H1 (cell line): Measurements from ENCODE around the gene ADCY3.

Source experiments
- BCL11A ChIP-seq, 2 experiments: IDR thresholded peaks; one replicate each; pipeline ENCODE4 v1.6.1; 2011; ENCODE audit warnings: low read depth in 2 of 2, low read length in 2 of 2, mild to moderate bottlenecking in 2 of 2
- CTBP2 ChIP-seq: IDR thresholded peaks from 2 replicates; pipeline ENCODE4 v1.7.0; 2011; ENCODE audit warnings: borderline replicate concordance, mild to moderate bottlenecking, moderate library complexity, mixed read lengths, low read length; ENCODE audit not compliant: insufficient read depth, insufficient read length
- EZH2 ChIP-seq: fragments of 200-600 bp; sonication (generic); IDR thresholded peaks from 2 replicates; pipeline ENCODE4 v1.7.1; 2012; ENCODE audit warnings: low read depth, mild to moderate bottlenecking, moderate library complexity, low read length, inconsistent platforms; ENCODE audit not compliant: severe bottlenecking
- POLR2A ChIP-seq, 2 experiments: IDR thresholded peaks; 1 replicate in 1 of 2; 2 replicates in 1 of 2; pipeline ENCODE4 v1.6.1; 2011; ENCODE audit warnings: low read depth in 2 of 2, low read length in 2 of 2, mild to moderate bottlenecking in 2 of 2; ENCODE audit errors: control extremely low read depth in 1 of 2
- RAD21 ChIP-seq, 2 experiments: IDR thresholded peaks in 1 of 2; conservative IDR thresholded peaks in 1 of 2; 2 replicates each; pipeline ENCODE4 v1.6.1; 2011; ENCODE audit warnings: low read depth in 2 of 2, low read length in 2 of 2, improper control_type of control experiment in 1 of 2, inconsistent platforms in 1 of 2, mild to moderate bottlenecking in 1 of 2, moderate library complexity in 1 of 2
- RFX5 ChIP-seq: IDR thresholded peaks from 2 replicates; pipeline ENCODE4 v1.6.1; 2011; ENCODE audit warnings: low read depth, low read length, improper control_type of control experiment, borderline replicate concordance
- RXRA ChIP-seq: IDR thresholded peaks from 2 replicates; pipeline ENCODE4 v1.6.1; 2011; ENCODE audit warnings: low read depth, mild to moderate bottlenecking, low read length, moderate library complexity; ENCODE audit not compliant: insufficient read depth
- SRF ChIP-seq: IDR thresholded peaks from 2 replicates; pipeline ENCODE4 v1.6.1; 2011; ENCODE audit warnings: mild to moderate bottlenecking, low read depth, low read length, moderate library complexity
- TF ChIP-seq, protein P1 (sequence below), 3 experiments: IDR thresholded peaks; 1 replicate in 2 of 3; 2 replicates in 1 of 3; pipeline versions ENCODE4 v1.5.1 to v1.6.1; 2011; ENCODE audit warnings: low read length in 3 of 3, mild to moderate bottlenecking in 3 of 3, inconsistent platforms in 2 of 3, low read depth in 1 of 3, moderate library complexity in 1 of 3; ENCODE audit not compliant: insufficient read depth in 1 of 3; ENCODE audit errors: control extremely low read depth in 1 of 3
- TF ChIP-seq, protein P2 (sequence below): IDR thresholded peaks from 2 replicates; pipeline ENCODE4 v1.6.1; 2011; ENCODE audit warnings: low read length, improper control_type of control experiment
- TF ChIP-seq, protein P3 (sequence below): IDR thresholded peaks from 2 replicates; pipeline ENCODE4 v1.6.1; 2012; ENCODE audit warnings: inconsistent platforms

GRCh38 chr2:24894750-24895149 lies 25.3 kb downstream of the ADCY3 start:
- TF ChIP-seq, protein P1, sequence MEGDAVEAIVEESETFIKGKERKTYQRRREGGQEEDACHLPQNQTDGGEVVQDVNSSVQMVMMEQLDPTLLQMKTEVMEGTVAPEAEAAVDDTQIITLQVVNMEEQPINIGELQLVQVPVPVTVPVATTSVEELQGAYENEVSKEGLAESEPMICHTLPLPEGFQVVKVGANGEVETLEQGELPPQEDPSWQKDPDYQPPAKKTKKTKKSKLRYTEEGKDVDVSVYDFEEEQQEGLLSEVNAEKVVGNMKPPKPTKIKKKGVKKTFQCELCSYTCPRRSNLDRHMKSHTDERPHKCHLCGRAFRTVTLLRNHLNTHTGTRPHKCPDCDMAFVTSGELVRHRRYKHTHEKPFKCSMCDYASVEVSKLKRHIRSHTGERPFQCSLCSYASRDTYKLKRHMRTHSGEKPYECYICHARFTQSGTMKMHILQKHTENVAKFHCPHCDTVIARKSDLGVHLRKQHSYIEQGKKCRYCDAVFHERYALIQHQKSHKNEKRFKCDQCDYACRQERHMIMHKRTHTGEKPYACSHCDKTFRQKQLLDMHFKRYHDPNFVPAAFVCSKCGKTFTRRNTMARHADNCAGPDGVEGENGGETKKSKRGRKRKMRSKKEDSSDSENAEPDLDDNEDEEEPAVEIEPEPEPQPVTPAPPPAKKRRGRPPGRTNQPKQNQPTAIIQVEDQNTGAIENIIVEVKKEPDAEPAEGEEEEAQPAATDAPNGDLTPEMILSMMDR (IDR thresholded peaks at IDR 0.05; ENCODE audit: control extremely low read depth in 1 of 3, insufficient read depth in 1 of 3, low read depth in 1 of 3, low read length in 3 of 3): no peak
- TF ChIP-seq, protein P2, sequence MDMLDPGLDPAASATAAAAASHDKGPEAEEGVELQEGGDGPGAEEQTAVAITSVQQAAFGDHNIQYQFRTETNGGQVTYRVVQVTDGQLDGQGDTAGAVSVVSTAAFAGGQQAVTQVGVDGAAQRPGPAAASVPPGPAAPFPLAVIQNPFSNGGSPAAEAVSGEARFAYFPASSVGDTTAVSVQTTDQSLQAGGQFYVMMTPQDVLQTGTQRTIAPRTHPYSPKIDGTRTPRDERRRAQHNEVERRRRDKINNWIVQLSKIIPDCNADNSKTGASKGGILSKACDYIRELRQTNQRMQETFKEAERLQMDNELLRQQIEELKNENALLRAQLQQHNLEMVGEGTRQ: no peak
- TF ChIP-seq RAD21 (IDR thresholded peaks at IDR 0.05 in 1 of 2, conservative IDR thresholded peaks at IDR 0.05 in 1 of 2; ENCODE audit: low read depth in 2 of 2, low read length in 2 of 2) (no peak), EZH2 (no peak), POLR2A (IDR thresholded peaks at IDR 0.05; ENCODE audit: control extremely low read depth in 1 of 2, low read depth in 2 of 2, low read length in 2 of 2) (no peak), RXRA (no peak), CTBP2 (no peak), RFX5 (no peak), BCL11A (IDR thresholded peaks at IDR 0.05; ENCODE audit: low read depth in 2 of 2, low read length in 2 of 2) (no peak), SRF (no peak)
- TF ChIP-seq, protein P3, sequence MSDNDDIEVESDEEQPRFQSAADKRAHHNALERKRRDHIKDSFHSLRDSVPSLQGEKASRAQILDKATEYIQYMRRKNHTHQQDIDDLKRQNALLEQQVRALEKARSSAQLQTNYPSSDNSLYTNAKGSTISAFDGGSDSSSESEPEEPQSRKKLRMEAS: no peak
